GM12865 (cell line): ENCODE data around the gene MBTPS1.
A peak's percentile ranks its signal among the peaks of the same experiment; 100 is the strongest.

Source experiments
- DNase-seq: peaks from one replicate; pipeline ENCODE4 v3.0.0; 2010; ENCODE audit warnings: low read depth
- H3K4me3 ChIP-seq: 2 replicates; pipeline ENCODE4 v1.5.1; 2011; ENCODE audit warnings: mild to moderate bottlenecking, low read depth, low read length, control low read depth
- TF ChIP-seq, protein P1 (sequence below): IDR thresholded peaks from 2 replicates; pipeline ENCODE4 v1.5.1; 2011; ENCODE audit warnings: low read length, control low read depth, low read depth, inconsistent platforms; ENCODE audit not compliant: insufficient read depth; ENCODE audit errors: missing control alignments

MBTPS1 gene

GRCh38 chr16:84090211-84090610, 26.5 kb downstream of the MBTPS1 start:
- H3K4me3 ChIP-seq: no peak overlapping the region
- no peak for DNase-seq
- TF ChIP-seq, protein P1, sequence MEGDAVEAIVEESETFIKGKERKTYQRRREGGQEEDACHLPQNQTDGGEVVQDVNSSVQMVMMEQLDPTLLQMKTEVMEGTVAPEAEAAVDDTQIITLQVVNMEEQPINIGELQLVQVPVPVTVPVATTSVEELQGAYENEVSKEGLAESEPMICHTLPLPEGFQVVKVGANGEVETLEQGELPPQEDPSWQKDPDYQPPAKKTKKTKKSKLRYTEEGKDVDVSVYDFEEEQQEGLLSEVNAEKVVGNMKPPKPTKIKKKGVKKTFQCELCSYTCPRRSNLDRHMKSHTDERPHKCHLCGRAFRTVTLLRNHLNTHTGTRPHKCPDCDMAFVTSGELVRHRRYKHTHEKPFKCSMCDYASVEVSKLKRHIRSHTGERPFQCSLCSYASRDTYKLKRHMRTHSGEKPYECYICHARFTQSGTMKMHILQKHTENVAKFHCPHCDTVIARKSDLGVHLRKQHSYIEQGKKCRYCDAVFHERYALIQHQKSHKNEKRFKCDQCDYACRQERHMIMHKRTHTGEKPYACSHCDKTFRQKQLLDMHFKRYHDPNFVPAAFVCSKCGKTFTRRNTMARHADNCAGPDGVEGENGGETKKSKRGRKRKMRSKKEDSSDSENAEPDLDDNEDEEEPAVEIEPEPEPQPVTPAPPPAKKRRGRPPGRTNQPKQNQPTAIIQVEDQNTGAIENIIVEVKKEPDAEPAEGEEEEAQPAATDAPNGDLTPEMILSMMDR: no peak

DNA sequence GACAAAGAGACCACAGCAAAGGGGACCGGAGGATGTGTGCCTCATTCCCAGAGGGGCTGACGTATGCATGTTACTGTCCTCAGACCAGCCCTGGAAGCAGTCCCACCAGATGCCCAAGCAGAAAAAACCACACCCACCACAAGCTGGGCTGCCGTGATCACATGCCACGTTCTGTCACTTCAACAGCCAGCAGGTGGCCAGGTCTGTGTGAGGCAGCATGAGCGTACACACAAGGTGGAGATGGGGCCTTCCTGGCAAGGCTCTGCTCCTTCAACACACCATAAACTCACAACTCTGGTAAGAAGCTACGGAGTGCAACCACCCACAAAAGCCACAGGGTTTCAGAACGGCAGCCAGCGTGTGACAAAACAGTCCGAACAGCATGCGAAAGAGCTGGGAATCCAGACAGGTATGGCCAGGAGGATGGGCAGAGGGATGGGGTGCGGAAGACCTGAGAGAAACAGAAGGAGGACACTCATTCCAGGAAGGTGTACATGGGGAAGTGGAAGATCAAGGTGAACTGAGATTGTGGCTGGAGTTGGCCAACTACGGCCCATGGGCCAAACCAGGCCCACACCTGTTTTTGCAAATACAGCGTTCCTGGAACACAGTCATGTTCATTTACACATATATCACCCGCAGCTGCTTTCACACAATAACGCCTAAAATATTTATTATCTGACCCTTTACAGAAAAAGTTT, 27.9 kb downstream of the MBTPS1 start:
- H3K4me3 ChIP-seq: no peak overlapping the region
- TF ChIP-seq, protein P1: peak; percentile 56
- peak; percentile 93 for DNase-seq

- peak; percentile 40 for DNase-seq
- H3K4me3 ChIP-seq: no peak overlapping the region
- TF ChIP-seq, protein P1: no peak
Observed at GRCh38 chr16:84087466-84088151, 29.1 kb downstream of the MBTPS1 start.

GRCh38 chr16:84087001-84087400, 29.7 kb downstream of the MBTPS1 start:
- TF ChIP-seq, protein P1: no peak
- H3K4me3 ChIP-seq: no peak overlapping the region
- DNase-seq: no peak

- DNase-seq: no peak
- no peak overlapping the region for H3K4me3 ChIP-seq
- TF ChIP-seq, protein P1: no peak
Observed at GRCh38 chr16:84086341-84086740, 30.4 kb downstream of the MBTPS1 start.

GRCh38 chr16:84085773-84086172, 31.0 kb downstream of the MBTPS1 start:
- H3K4me3 ChIP-seq: no peak overlapping the region
- DNase-seq: peak; percentile 32
- TF ChIP-seq, protein P1: no peak
